Measurements from ENCODE around the gene CTTNBP2NL.
A peak's percentile ranks its signal among the peaks of the same experiment; 100 is the strongest.
"Not testable (repeated sequence)": the region's sequence is repeated elsewhere in the genome, so short reads cannot be mapped to it uniquely, and the experiment has no call there.

CTTNBP2NL gene

GRCh38 chr1:112386731-112387346 is 9.2 kb upstream of the CTTNBP2NL start:
- no peak for DNase-seq

GRCh38 chr1:112387807-112388206 is 8.2 kb upstream of the CTTNBP2NL start:
- no peak for DNase-seq

- no peak for DNase-seq
These were observed 7.6 kb upstream of the CTTNBP2NL start for GRCh38 chr1:112388436-112388835.

- DNase-seq = no peak
These were observed 6.3 kb upstream of the CTTNBP2NL start for GRCh38 chr1:112389689-112390088.

- not testable (repeated sequence) for DNase-seq
These were observed 5.7 kb upstream of the CTTNBP2NL start for GRCh38 chr1:112390335-112390734.

- peak; percentile 45 for DNase-seq
These were observed 5.0 kb upstream of the CTTNBP2NL start for GRCh38 chr1:112390775-112391602.

GRCh38 chr1:112391603-112391940 is 4.4 kb upstream of the CTTNBP2NL start:
- DNase-seq = no peak

- DNase-seq = no peak
These were observed 2.4 kb upstream of the CTTNBP2NL start for GRCh38 chr1:112393631-112393974.

- DNase-seq = no peak
These were observed 1.3 kb upstream of the CTTNBP2NL start for GRCh38 chr1:112394743-112395062.

GRCh38 chr1:112395256-112395820 is 676 bp upstream of the CTTNBP2NL start:
- no peak for DNase-seq

- DNase-seq = no peak
These were observed 848 bp downstream of the CTTNBP2NL start for GRCh38 chr1:112396653-112397471.

GRCh38 chr1:112397841-112398240 is 1.8 kb downstream of the CTTNBP2NL start:
- no peak for DNase-seq

- no peak for DNase-seq
These were observed 3.4 kb downstream of the CTTNBP2NL start for GRCh38 chr1:112399456-112399855.

- not testable (repeated sequence) for DNase-seq
These were observed 4.7 kb downstream of the CTTNBP2NL start for GRCh38 chr1:112400706-112401105.

GRCh38 chr1:112402682-112403643 is 6.9 kb downstream of the CTTNBP2NL start:
- DNase-seq = no peak

- no peak for DNase-seq
These were observed 10.8 kb downstream of the CTTNBP2NL start for GRCh38 chr1:112406771-112407170.

- DNase-seq = no peak
These were observed 13.4 kb downstream of the CTTNBP2NL start for GRCh38 chr1:112409414-112409813.

GRCh38 chr1:112410673-112411072 is 14.7 kb downstream of the CTTNBP2NL start:
- no peak for DNase-seq

- DNase-seq = no peak
These were observed 21.3 kb downstream of the CTTNBP2NL start for GRCh38 chr1:112417271-112417670.

- no peak for DNase-seq
These were observed 22.3 kb downstream of the CTTNBP2NL start for GRCh38 chr1:112418099-112418892.

- no peak for DNase-seq
These were observed 27.2 kb downstream of the CTTNBP2NL start for GRCh38 chr1:112423207-112423606.

Measured in GOT3 (cell line).